H9 (cell line): ENCODE data around the gene RNF17. TPM values are rescaled to one million over a fixed set of nuclear protein-coding genes. Genes with fewer than 3 reads are reported as not detected.

Experiments used
- DNase-seq: peaks from one replicate; pipeline ENCODE4 v3.0.0-alpha.2; 2017
- H2AFZ ChIP-seq: one replicate; pipeline ENCODE4 v1.6.1; 2013; ENCODE audit warnings: mild to moderate bottlenecking, low read length, control low read depth, moderate library complexity
- H2AK5ac ChIP-seq: 2 replicates; pipeline ENCODE4 v1.6.1; 2013; ENCODE audit warnings: low read length, control low read depth, mixed read lengths; ENCODE audit not compliant: insufficient read length
- H2BK120ac ChIP-seq: one replicate; pipeline ENCODE4 v1.6.1; 2013; ENCODE audit warnings: low read depth, mild to moderate bottlenecking, low read length, control low read depth, inconsistent platforms; ENCODE audit not compliant: poor library complexity, severe bottlenecking
- H2BK12ac ChIP-seq: 2 replicates; pipeline ENCODE4 v1.6.1; 2013; ENCODE audit warnings: low read length, control low read depth, mixed read lengths, low read depth; ENCODE audit not compliant: insufficient read length
- H2BK15ac ChIP-seq: 2 replicates; pipeline ENCODE4 v1.6.1; 2013; ENCODE audit warnings: low read depth, low read length, control low read depth
- H2BK20ac ChIP-seq: one replicate; pipeline ENCODE4 v1.6.1; 2013; ENCODE audit warnings: low read depth, mild to moderate bottlenecking, low read length, control low read depth, inconsistent platforms; ENCODE audit not compliant: poor library complexity, severe bottlenecking
- H2BK5ac ChIP-seq: 2 replicates; pipeline ENCODE4 v1.6.1; 2013; ENCODE audit warnings: low read length, control low read depth, mixed read lengths; ENCODE audit not compliant: insufficient read length
- H3K14ac ChIP-seq: 2 replicates; pipeline ENCODE4 v1.6.1; 2013; ENCODE audit warnings: low read length, control low read depth; ENCODE audit not compliant: insufficient read depth
- H3K18ac ChIP-seq: 2 replicates; pipeline ENCODE4 v1.6.1; 2013; ENCODE audit warnings: low read depth, mild to moderate bottlenecking, mixed read lengths, low read length, control low read depth; ENCODE audit not compliant: insufficient read length
- H3K23ac ChIP-seq: 2 replicates; pipeline ENCODE4 v1.6.1; 2013; ENCODE audit warnings: low read length, control low read depth, mixed read lengths, low read depth; ENCODE audit not compliant: insufficient read length
- H3K23me2 ChIP-seq: 2 replicates; pipeline ENCODE4 v1.6.1; 2013; ENCODE audit warnings: low read depth, mild to moderate bottlenecking, mixed read lengths, low read length, control low read depth; ENCODE audit not compliant: insufficient read length, poor library complexity, severe bottlenecking
- H3K27ac ChIP-seq: 2 replicates; pipeline ENCODE4 v1.5.1; 2013; ENCODE audit warnings: low read length, control low read depth, mixed read lengths, low read depth; ENCODE audit not compliant: insufficient read length
- H3K27me3 ChIP-seq: 2 replicates; pipeline ENCODE4 v1.6.1; 2013; ENCODE audit warnings: low read length, control low read depth, inconsistent platforms; ENCODE audit not compliant: insufficient read depth
- H3K4ac ChIP-seq: 2 replicates; pipeline ENCODE4 v1.6.1; 2013; ENCODE audit warnings: low read depth, mild to moderate bottlenecking, control low read depth, inconsistent platforms, low read length, moderate library complexity
- H3K4me1 ChIP-seq: 2 replicates; pipeline ENCODE4 v1.6.1; 2013; ENCODE audit warnings: low read length, control low read depth, inconsistent platforms; ENCODE audit not compliant: insufficient read depth
- H3K4me2 ChIP-seq: 2 replicates; pipeline ENCODE4 v1.6.1; 2013; ENCODE audit warnings: low read length, control low read depth, mixed read lengths; ENCODE audit not compliant: insufficient read length, insufficient read depth
- H3K56ac ChIP-seq: 2 replicates; pipeline ENCODE4 v1.6.1; 2013; ENCODE audit warnings: low read depth, mild to moderate bottlenecking, mixed read lengths, low read length, control low read depth; ENCODE audit not compliant: insufficient read length
- H3K79me1 ChIP-seq: 2 replicates; pipeline ENCODE4 v1.6.1; 2013; ENCODE audit warnings: low read depth, mild to moderate bottlenecking, moderate library complexity, low read length, control low read depth, inconsistent platforms; ENCODE audit not compliant: insufficient read depth, poor library complexity, severe bottlenecking
- H3K79me2 ChIP-seq: 2 replicates; pipeline ENCODE4 v1.6.1; 2013; ENCODE audit warnings: low read length, control low read depth, inconsistent platforms; ENCODE audit not compliant: insufficient read depth
- H3K9ac ChIP-seq: 2 replicates; pipeline ENCODE4 v1.6.1; 2013; ENCODE audit warnings: low read length, control low read depth, mixed read lengths; ENCODE audit not compliant: insufficient read length; ENCODE audit errors: extremely low read depth
- H3K9me3 ChIP-seq: one replicate; pipeline ENCODE4 v1.6.1; 2013; ENCODE audit warnings: low read depth, low read length, inconsistent platforms; ENCODE audit not compliant: control insufficient read depth
- H3T11ph ChIP-seq: one replicate; pipeline ENCODE4 v1.6.1; 2013; ENCODE audit warnings: mild to moderate bottlenecking, low read length, control low read depth, inconsistent platforms
- H4K20me1 ChIP-seq: one replicate; pipeline ENCODE4 v1.6.1; 2013; ENCODE audit not compliant: control insufficient read depth, insufficient read length, insufficient read depth
- H4K5ac ChIP-seq: 2 replicates; pipeline ENCODE4 v1.6.1; 2013; ENCODE audit warnings: low read depth, mild to moderate bottlenecking, mixed read lengths, low read length, control low read depth; ENCODE audit not compliant: insufficient read length
- H4K8ac ChIP-seq: replicated peaks from 2 replicates; pipeline ENCODE4 v1.6.1; 2013; ENCODE audit warnings: low read length, control low read depth, mixed read lengths, low read depth; ENCODE audit not compliant: insufficient read length
- H4K91ac ChIP-seq: 2 replicates; pipeline ENCODE4 v1.6.1; 2013; ENCODE audit warnings: low read depth, mild to moderate bottlenecking, moderate library complexity, mixed read lengths, low read length, control low read depth; ENCODE audit not compliant: insufficient read length
- H3K27ac Mint-ChIP-seq, 3 experiments: 2 replicates in 2 of 3; 3 replicates in 1 of 3; pipeline ENCODE4 v1.8.0; 2020 to 2021; ENCODE audit warnings: mixed read lengths in 3 of 3, mild to moderate bottlenecking in 1 of 3, moderate library complexity in 1 of 3
- H3K27me3 Mint-ChIP-seq: 2 replicates; pipeline ENCODE4 v1.8.0; 2021; ENCODE audit warnings: low read depth, mild to moderate bottlenecking, moderate library complexity, mixed read lengths
- H3K36me3 Mint-ChIP-seq, 3 experiments: 2 replicates in 2 of 3; 3 replicates in 1 of 3; pipeline ENCODE4 v1.8.0; 2020 to 2021; ENCODE audit warnings: low read depth in 3 of 3, mixed read lengths in 3 of 3; ENCODE audit not compliant: insufficient read depth in 1 of 3
- H3K4me1 Mint-ChIP-seq, 2 experiments: 2 replicates each; pipeline ENCODE4 v1.8.0; 2020; ENCODE audit warnings: mixed read lengths in 2 of 2
- H3K4me3 Mint-ChIP-seq, 2 experiments: 2 replicates in 1 of 2; 3 replicates in 1 of 2; pipeline ENCODE4 v1.8.0; 2020 to 2021; ENCODE audit warnings: mild to moderate bottlenecking in 2 of 2, mixed read lengths in 2 of 2, moderate library complexity in 1 of 2
- H3K9me3 Mint-ChIP-seq, 2 experiments: 2 replicates in 1 of 2; 3 replicates in 1 of 2; pipeline ENCODE4 v1.8.0; 2020; ENCODE audit warnings: mild to moderate bottlenecking in 2 of 2, mixed read lengths in 2 of 2, moderate library complexity in 1 of 2
- CTCF ChIP-seq: fragments of 200-600 bp; sonication (generic); conservative IDR thresholded peaks from 3 replicates; pipeline ENCODE4 v1.8.0; 2021; ENCODE audit warnings: antibody characterized with exemption, mild to moderate bottlenecking
- total RNA-seq: library from RNA; stranded (reverse); gene quantifications from 2 replicates; pipeline ENCODE4 v1.2.1, GENCODE V29; 2021

RNF17 gene
- total RNA-seq, 1 experiment from 2014 or later = not detected

GRCh38 chr13:24854311-24854710 is 90.3 kb downstream of the RNF17 start:
- H3K27ac ChIP-seq = no peak overlapping the region
- H3K4me1 ChIP-seq = no peaks in the 10 kb centered on the region
- no peaks in the 10 kb centered on the region for H3K4me1 Mint-ChIP-seq
- no peak overlapping the region for H3K56ac ChIP-seq
- H2AK5ac ChIP-seq = no peak overlapping the region
- H2BK5ac ChIP-seq = no peak overlapping the region
- no peaks in the 10 kb centered on the region for H3K27me3 Mint-ChIP-seq
- no peaks in the 10 kb centered on the region for H3K23me2 ChIP-seq
- H4K8ac ChIP-seq = no peak overlapping the region
- H3K27me3 ChIP-seq = no peaks in the 10 kb centered on the region
- H3K4me2 ChIP-seq = no peak overlapping the region
- no peak overlapping the region for H4K91ac ChIP-seq
- no peak overlapping the region for H3K14ac ChIP-seq
- H2BK20ac ChIP-seq = no peak overlapping the region
- H3K4me3 Mint-ChIP-seq = no peak overlapping the region
- H3K9me3 ChIP-seq = no peaks in the 10 kb centered on the region
- H3K23ac ChIP-seq = no peak overlapping the region
- H2BK15ac ChIP-seq = no peak overlapping the region
- H3K79me2 ChIP-seq = no peaks in the 10 kb centered on the region
- no peak for DNase-seq
- no peak overlapping the region for H3K18ac ChIP-seq
- H2AFZ ChIP-seq = no peak overlapping the region
- TF ChIP-seq CTCF = no peak
- no peak overlapping the region for H3K27ac Mint-ChIP-seq
- H3K9ac ChIP-seq = no peak overlapping the region
- H4K5ac ChIP-seq = no peak overlapping the region
- no peaks in the 10 kb centered on the region for H3K79me1 ChIP-seq
- H3K4ac ChIP-seq = no peak overlapping the region
- H4K20me1 ChIP-seq = no peaks in the 10 kb centered on the region
- no peak overlapping the region for H2BK120ac ChIP-seq
- no peaks in the 10 kb centered on the region for H3K36me3 Mint-ChIP-seq
- no peak overlapping the region for H2BK12ac ChIP-seq
- no peak overlapping the region for H3T11ph ChIP-seq
- H3K9me3 Mint-ChIP-seq = no peaks in the 10 kb centered on the region
